ENCODE data around the gene LIFR.
A peak's percentile ranks its signal among the peaks of the same experiment; 100 is the strongest.
"Not testable (repeated sequence)": the region's sequence is repeated elsewhere in the genome, so short reads cannot be mapped to it uniquely, and the experiment has no call there.

The LIFR gene

GRCh38 chr5:38582293-38582974 lies 26.0 kb upstream of the LIFR start:
- DNase-seq = no peak

- no peak for DNase-seq
Measured at GRCh38 chr5:38581597-38581996, 25.2 kb upstream of the LIFR start.

- no peak for DNase-seq
Measured at GRCh38 chr5:38579105-38579504, 22.7 kb upstream of the LIFR start.

- DNase-seq = no peak
Measured at GRCh38 chr5:38576961-38577684, 20.7 kb upstream of the LIFR start.

- DNase-seq = peak; percentile 21
Measured at GRCh38 chr5:38576442-38576841, 20.0 kb upstream of the LIFR start.

GRCh38 chr5:38575476-38575875 lies 19.0 kb upstream of the LIFR start:
- DNase-seq = no peak

- no peak for DNase-seq
Measured at GRCh38 chr5:38574009-38574408, 17.6 kb upstream of the LIFR start.

GRCh38 chr5:38573521-38573920 lies 17.1 kb upstream of the LIFR start:
- no peak for DNase-seq

GRCh38 chr5:38569180-38569579 lies 12.7 kb upstream of the LIFR start:
- no peak for DNase-seq

GRCh38 chr5:38567306-38567705 lies 10.9 kb upstream of the LIFR start:
- not testable (repeated sequence) for DNase-seq

GRCh38 chr5:38563624-38564023 lies 7.2 kb upstream of the LIFR start:
- DNase-seq = no peak

- no peak for DNase-seq
Measured at GRCh38 chr5:38562444-38563210, 6.2 kb upstream of the LIFR start.

GRCh38 chr5:38559428-38559827 lies 3.0 kb upstream of the LIFR start:
- no peak for DNase-seq

GRCh38 chr5:38557792-38558191 lies 1.3 kb upstream of the LIFR start:
- DNase-seq = no peak

GRCh38 chr5:38557308-38557710 lies 863 bp upstream of the LIFR start:
- no peak for DNase-seq

GRCh38 chr5:38556088-38556598 lies 303 bp downstream of the LIFR start:
- DNase-seq = no peak

GRCh38 chr5:38555354-38556087 lies 925 bp downstream of the LIFR start:
- no peak for DNase-seq

- no peak for DNase-seq
Measured at GRCh38 chr5:38554861-38555260, 1.6 kb downstream of the LIFR start.

GRCh38 chr5:38554403-38554802 lies 2.0 kb downstream of the LIFR start:
- no peak for DNase-seq

GRCh38 chr5:38553001-38553521 lies 3.4 kb downstream of the LIFR start:
- DNase-seq = no peak

- no peak for DNase-seq
Measured at GRCh38 chr5:38551030-38552017, 5.1 kb downstream of the LIFR start.
